ENCODE measurements around the gene GPRIN3.

GRCh38 chr4:89273741-89274141, 33.9 kb downstream of the GPRIN3 start:
- TF ChIP-seq CTCF (conservative IDR thresholded peaks at IDR 0.05; ENCODE audit: low read length): no peak
- TF ChIP-seq EZH2phosphoT487 (IDR thresholded peaks at IDR 0.05; ENCODE audit: borderline replicate concordance): no peak

All from Loucy (cell line).